Small intestine (tissue), 7 donors: ENCODE results near the gene DNAH6. TPM values are rescaled to one million over a fixed set of nuclear protein-coding genes. Genes with fewer than 3 reads are reported as not detected.
A peak's percentile ranks its signal among the peaks of the same experiment; 100 is the strongest.

Experiments
- DNase-seq, 2 donors: peaks; one replicate each; pipeline versions ENCODE4 v3.0.0 to v3.0.0-alpha.2; 2013
- FAIRE-seq: peaks from 2 replicates; lab custom pipeline; 2012; peaks lifted over from hg19 to GRCh38; lab: Jason Lieb, UNC
- H3K27ac ChIP-seq, 3 donors: one replicate each; pipeline ENCODE4 v1.5.1; 2013; ENCODE audit warnings: low read length in 2 of 3, mild to moderate bottlenecking in 2 of 3, control low read depth in 1 of 3, inconsistent platforms in 1 of 3, low read depth in 1 of 3, moderate library complexity in 1 of 3
- H3K27me3 ChIP-seq, 3 donors: one replicate each; pipeline ENCODE4 v1.6.1; 2013; ENCODE audit warnings: low read length in 3 of 3, inconsistent platforms in 1 of 3; ENCODE audit not compliant: control insufficient read depth in 3 of 3, insufficient read depth in 3 of 3
- H3K36me3 ChIP-seq, 3 donors: one replicate each; pipeline ENCODE4 v1.6.1; 2013; ENCODE audit warnings: low read length in 3 of 3, inconsistent platforms in 1 of 3, low read depth in 1 of 3, mild to moderate bottlenecking in 1 of 3, moderate library complexity in 1 of 3; ENCODE audit not compliant: control insufficient read depth in 3 of 3, insufficient read depth in 2 of 3
- H3K4me1 ChIP-seq, 3 donors: one replicate each; pipeline ENCODE4 v1.6.1; 2013; ENCODE audit warnings: low read length in 2 of 3, inconsistent platforms in 1 of 3, low read depth in 1 of 3, mild to moderate bottlenecking in 1 of 3, moderate library complexity in 1 of 3; ENCODE audit not compliant: control insufficient read depth in 3 of 3, insufficient read depth in 2 of 3
- H3K4me3 ChIP-seq, 3 donors: one replicate each; pipeline ENCODE4 v1.5.1; 2013; ENCODE audit warnings: low read length in 3 of 3, control low read depth in 1 of 3, inconsistent platforms in 1 of 3, low read depth in 1 of 3, mild to moderate bottlenecking in 1 of 3, moderate library complexity in 1 of 3
- H3K9me3 ChIP-seq, 2 donors: one replicate each; pipeline ENCODE4 v1.6.1; 2013; ENCODE audit warnings: low read depth in 1 of 2, low read length in 1 of 2; ENCODE audit not compliant: control insufficient read depth in 2 of 2, insufficient read depth in 1 of 2
- WGBS, 3 donors: extraction: QIAGEN DNeasy Blood & Tissue Kit; methylation state at CpG; one replicate each; pipeline ENCODE4 v1.1.7; 2013; 5-methylcytosine and 5-hydroxymethylcytosine counted together
- polyA plus RNA-seq, 4 donors: library from polyadenylated mRNA; stranded (reverse) in 3 of 4; unstranded in 1 of 4; fragments of 200-250 nt in 3 of 4; fragments of 120-200 nt in 1 of 4; gene quantifications; one replicate each; pipeline versions ENCODE4 v1.2.1 to v1.2.3, GENCODE V29; 2013
- donor health status: healthy with polysubstance abuse.
- donor health status: control.
- donor health status: control.
- donor health status: Bipolar disorder and iron deficiency.
- donor health status: healthy.

The DNAH6 gene
- polyA plus RNA-seq, 4 donors, result 0.22 to 1.4 (median 0.24) TPM; not detected in 1

- FAIRE-seq (no peak), DNase-seq (peak; percentile 74 to 82)
- Histone ChIP-seq H3K9me3 (no peaks in the 10 kb centered on the region), H3K36me3 (no peaks in the 10 kb centered on the region), H3K27ac (peak overlapping the region in 2 of 3 donors; percentile 49 to 54), H3K27me3 (no peaks in the 10 kb centered on the region), H3K4me1 (peaks cover 0 to 13% (median 0%) of the 10 kb centered on the region in 3 donors), H3K4me3 (no peak overlapping the region)
- WGBS, 3 donors, result 5 to 32% (median 14%) methylated on average over 6 of the region's 6 CpGs
These were observed 177.9 kb downstream of the DNAH6 start for GRCh38 chr2:84694088-84694622.

- no peak for FAIRE-seq
- WGBS, 3 donors, result 73 to 83% (median 77%) methylated on average over 2 of the region's 2 CpGs
- peaks cover 0 to under 1% (median 0%) of the 10 kb centered on the region in 3 donors for H3K36me3 ChIP-seq
These were observed 181.6 kb downstream of the DNAH6 start for GRCh38 chr2:84697895-84698294.

GRCh38 chr2:84700006-84700405 is 183.7 kb downstream of the DNAH6 start:
- WGBS, 3 donors, result 60 to 95% (median 94%) methylated on average over 3 of the region's 3 CpGs
- Histone ChIP-seq H3K36me3 (peaks cover 0 to 2% (median 0%) of the 10 kb centered on the region in 3 donors), H3K27ac (no peak overlapping the region), H3K27me3 (no peaks in the 10 kb centered on the region), H3K9me3 (peaks cover 0 to 10% of the 10 kb centered on the region in 2 donors), H3K4me1 (peaks cover 0 to 5% (median 5%) of the 10 kb centered on the region in 3 donors), H3K4me3 (no peak overlapping the region)
- FAIRE-seq, result no peak
- no peak for DNase-seq

More at GRCh38 chr2:84697895-84698294, 181.6 kb downstream of the DNAH6 start:
- H3K4me3 ChIP-seq, result no peak overlapping the region
- no peaks in the 10 kb centered on the region for H3K27me3 ChIP-seq
- peak in 1 of 2 donors; percentile 16 for DNase-seq
- no peak overlapping the region for H3K27ac ChIP-seq
- peaks cover 0 to 8% of the 10 kb centered on the region in 2 donors for H3K9me3 ChIP-seq
- peaks cover 0 to 9% (median 0%) of the 10 kb centered on the region in 3 donors for H3K4me1 ChIP-seq

- Histone ChIP-seq H3K27ac (no peak overlapping the region), H3K27me3 (no peaks in the 10 kb centered on the region), H3K4me1 (peaks cover 3 to 5% (median 3%) of the 10 kb centered on the region in 3 donors), H3K4me3 (no peak overlapping the region), H3K9me3 (peaks cover 0 to 10% of the 10 kb centered on the region in 2 donors), H3K36me3 (peaks cover 0 to 2% (median 0%) of the 10 kb centered on the region in 3 donors)
- no peak for FAIRE-seq
- 36 to 89% (median 88%) methylated on average over 1 of the region's 1 CpG for WGBS, 3 donors
- DNase-seq, result no peak
These were observed 185.6 kb downstream of the DNAH6 start for GRCh38 chr2:84701880-84702279.

GRCh38 chr2:84702941-84703340 is 186.6 kb downstream of the DNAH6 start:
- Histone ChIP-seq H3K4me3 (no peak overlapping the region), H3K9me3 (peaks cover 0 to 10% of the 10 kb centered on the region in 2 donors), H3K27ac (no peak overlapping the region), H3K36me3 (peaks cover 0 to 2% (median 0%) of the 10 kb centered on the region in 3 donors), H3K4me1 (peaks cover 3 to 5% (median 3%) of the 10 kb centered on the region in 3 donors), H3K27me3 (no peaks in the 10 kb centered on the region)
- WGBS, 3 donors, result 91 to 96% (median 93%) methylated on average over 3 of the region's 3 CpGs
- DNase-seq (no peak), FAIRE-seq (no peak)

- no peak for FAIRE-seq
- peaks cover 3 to 5% (median 3%) of the 10 kb centered on the region in 3 donors for H3K4me1 ChIP-seq
- H3K36me3 ChIP-seq, result peaks cover 0 to 2% (median 0%) of the 10 kb centered on the region in 3 donors
- H3K9me3 ChIP-seq, result peaks cover 0 to 10% of the 10 kb centered on the region in 2 donors
- H3K27ac ChIP-seq, result no peak overlapping the region
- H3K27me3 ChIP-seq, result no peaks in the 10 kb centered on the region
- WGBS, 3 donors, result 52 to 66% (median 63%) methylated on average over 2 of the region's 2 CpGs
- DNase-seq, result peak in 1 of 2 donors; percentile 51
- H3K4me3 ChIP-seq, result no peak overlapping the region
These were observed 187.5 kb downstream of the DNAH6 start for GRCh38 chr2:84703831-84704230.

GRCh38 chr2:84704505-84705244 is 188.4 kb downstream of the DNAH6 start:
- Histone ChIP-seq H3K4me1 (peaks cover 3 to 5% (median 3%) of the 10 kb centered on the region in 3 donors), H3K36me3 (peaks cover 0 to 2% (median 0%) of the 10 kb centered on the region in 3 donors), H3K27me3 (no peaks in the 10 kb centered on the region), H3K4me3 (no peak overlapping the region), H3K27ac (no peak overlapping the region), H3K9me3 (peaks cover 0 to 10% of the 10 kb centered on the region in 2 donors)
- peak; percentile 21 to 31 for DNase-seq
- no peak for FAIRE-seq
- 30 to 67% (median 42%) methylated on average over 6 of the region's 6 CpGs for WGBS, 3 donors

- DNase-seq (no peak), FAIRE-seq (no peak)
- peaks cover 0 to 2% (median 0%) of the 10 kb centered on the region in 3 donors for H3K36me3 ChIP-seq
- H3K4me3 ChIP-seq, result no peak overlapping the region
- no peak overlapping the region for H3K27ac ChIP-seq
- H3K9me3 ChIP-seq, result peaks cover 0 to 10% of the 10 kb centered on the region in 2 donors
- H3K4me1 ChIP-seq, result peaks cover 3 to 5% (median 3%) of the 10 kb centered on the region in 3 donors
- no peaks in the 10 kb centered on the region for H3K27me3 ChIP-seq
- 79 to 93% (median 86%) methylated on average over 2 of the region's 2 CpGs for whole genome bisulfite sequencing, 3 donors
These were observed 189.6 kb downstream of the DNAH6 start for GRCh38 chr2:84705858-84706257.
